HL-60 (cell line): ENCODE data around the gene DNAH2.
A peak's percentile ranks its signal among the peaks of the same experiment; 100 is the strongest.

Source experiments
- DNase-seq, 2 experiments: peaks; one replicate each; pipeline ENCODE4 v3.0.0-alpha.2; 2010 to 2020; ENCODE audit warnings: low read depth in 1 of 2, low spot score in 1 of 2
- H3K27ac ChIP-seq: fragments of 250-450 bp; sonication (Bioruptor Pico); replicated peaks from 2 replicates; pipeline ENCODE4 v1.5.1; 2020; ENCODE audit warnings: mild to moderate bottlenecking, moderate library complexity
- H3K27me3 ChIP-seq: fragments of 250-450 bp; sonication (Bioruptor Pico); 2 replicates; pipeline ENCODE4 v1.5.1; 2021; ENCODE audit warnings: mild to moderate bottlenecking, moderate library complexity; ENCODE audit not compliant: insufficient read depth, poor library complexity, severe bottlenecking
- H3K4me3 ChIP-seq: replicated peaks from 2 replicates; pipeline ENCODE4 v1.5.1; 2011; ENCODE audit warnings: mild to moderate bottlenecking, control low read depth, low read length; ENCODE audit not compliant: insufficient read depth
- GABPA ChIP-seq: IDR thresholded peaks from 2 replicates; pipeline ENCODE4 v1.6.1; 2012; ENCODE audit warnings: low read depth
- POLR2AphosphoS5 ChIP-seq: IDR thresholded peaks from 2 replicates; pipeline ENCODE4 v1.6.1; 2012; ENCODE audit warnings: low read depth
- SPI1 ChIP-seq: IDR thresholded peaks from 2 replicates; pipeline ENCODE4 v1.6.1; 2012; ENCODE audit warnings: low read depth, mild to moderate bottlenecking, borderline replicate concordance
- TF ChIP-seq, protein P1 (sequence below): IDR thresholded peaks from one replicate; pipeline ENCODE4 v1.5.1; 2011; ENCODE audit warnings: low read length, control low read depth, inconsistent platforms; ENCODE audit not compliant: insufficient read depth
- TF ChIP-seq, protein P2 (sequence below): IDR thresholded peaks from 2 replicates; pipeline ENCODE4 v1.6.1; 2012; ENCODE audit warnings: low read depth; ENCODE audit not compliant: insufficient replicate concordance

The DNAH2 gene

DNA sequence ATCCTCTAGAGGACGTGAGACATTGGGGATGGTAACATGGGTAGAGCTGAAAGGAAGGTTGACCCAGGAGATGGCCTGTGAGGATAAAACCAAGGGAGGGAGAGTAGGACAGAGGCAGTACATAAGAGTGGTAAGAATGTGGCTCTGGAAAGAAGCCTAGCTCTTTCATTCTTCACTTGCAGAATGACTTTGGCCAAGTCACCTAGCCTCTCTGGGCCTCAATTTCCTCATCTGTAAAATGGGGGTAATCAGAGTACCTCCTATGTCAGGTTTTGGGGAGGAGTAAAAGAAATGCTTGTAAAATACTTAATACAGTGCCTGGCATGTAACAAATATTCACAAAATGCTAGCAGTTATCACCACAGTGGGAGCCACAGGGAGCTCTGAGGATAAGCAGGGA, 123.3 kb downstream of the DNAH2 start:
- Histone ChIP-seq H3K4me3 (peak overlapping the region; percentile 56), H3K27ac (peak overlapping the region; percentile 95), H3K27me3 (no peaks in the 10 kb centered on the region)
- no peak for TF ChIP-seq GABPA
- TF ChIP-seq, protein P1, sequence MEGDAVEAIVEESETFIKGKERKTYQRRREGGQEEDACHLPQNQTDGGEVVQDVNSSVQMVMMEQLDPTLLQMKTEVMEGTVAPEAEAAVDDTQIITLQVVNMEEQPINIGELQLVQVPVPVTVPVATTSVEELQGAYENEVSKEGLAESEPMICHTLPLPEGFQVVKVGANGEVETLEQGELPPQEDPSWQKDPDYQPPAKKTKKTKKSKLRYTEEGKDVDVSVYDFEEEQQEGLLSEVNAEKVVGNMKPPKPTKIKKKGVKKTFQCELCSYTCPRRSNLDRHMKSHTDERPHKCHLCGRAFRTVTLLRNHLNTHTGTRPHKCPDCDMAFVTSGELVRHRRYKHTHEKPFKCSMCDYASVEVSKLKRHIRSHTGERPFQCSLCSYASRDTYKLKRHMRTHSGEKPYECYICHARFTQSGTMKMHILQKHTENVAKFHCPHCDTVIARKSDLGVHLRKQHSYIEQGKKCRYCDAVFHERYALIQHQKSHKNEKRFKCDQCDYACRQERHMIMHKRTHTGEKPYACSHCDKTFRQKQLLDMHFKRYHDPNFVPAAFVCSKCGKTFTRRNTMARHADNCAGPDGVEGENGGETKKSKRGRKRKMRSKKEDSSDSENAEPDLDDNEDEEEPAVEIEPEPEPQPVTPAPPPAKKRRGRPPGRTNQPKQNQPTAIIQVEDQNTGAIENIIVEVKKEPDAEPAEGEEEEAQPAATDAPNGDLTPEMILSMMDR = no peak
- TF ChIP-seq, protein P2, sequence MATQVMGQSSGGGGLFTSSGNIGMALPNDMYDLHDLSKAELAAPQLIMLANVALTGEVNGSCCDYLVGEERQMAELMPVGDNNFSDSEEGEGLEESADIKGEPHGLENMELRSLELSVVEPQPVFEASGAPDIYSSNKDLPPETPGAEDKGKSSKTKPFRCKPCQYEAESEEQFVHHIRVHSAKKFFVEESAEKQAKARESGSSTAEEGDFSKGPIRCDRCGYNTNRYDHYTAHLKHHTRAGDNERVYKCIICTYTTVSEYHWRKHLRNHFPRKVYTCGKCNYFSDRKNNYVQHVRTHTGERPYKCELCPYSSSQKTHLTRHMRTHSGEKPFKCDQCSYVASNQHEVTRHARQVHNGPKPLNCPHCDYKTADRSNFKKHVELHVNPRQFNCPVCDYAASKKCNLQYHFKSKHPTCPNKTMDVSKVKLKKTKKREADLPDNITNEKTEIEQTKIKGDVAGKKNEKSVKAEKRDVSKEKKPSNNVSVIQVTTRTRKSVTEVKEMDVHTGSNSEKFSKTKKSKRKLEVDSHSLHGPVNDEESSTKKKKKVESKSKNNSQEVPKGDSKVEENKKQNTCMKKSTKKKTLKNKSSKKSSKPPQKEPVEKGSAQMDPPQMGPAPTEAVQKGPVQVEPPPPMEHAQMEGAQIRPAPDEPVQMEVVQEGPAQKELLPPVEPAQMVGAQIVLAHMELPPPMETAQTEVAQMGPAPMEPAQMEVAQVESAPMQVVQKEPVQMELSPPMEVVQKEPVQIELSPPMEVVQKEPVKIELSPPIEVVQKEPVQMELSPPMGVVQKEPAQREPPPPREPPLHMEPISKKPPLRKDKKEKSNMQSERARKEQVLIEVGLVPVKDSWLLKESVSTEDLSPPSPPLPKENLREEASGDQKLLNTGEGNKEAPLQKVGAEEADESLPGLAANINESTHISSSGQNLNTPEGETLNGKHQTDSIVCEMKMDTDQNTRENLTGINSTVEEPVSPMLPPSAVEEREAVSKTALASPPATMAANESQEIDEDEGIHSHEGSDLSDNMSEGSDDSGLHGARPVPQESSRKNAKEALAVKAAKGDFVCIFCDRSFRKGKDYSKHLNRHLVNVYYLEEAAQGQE = no peak
- no peak for TF ChIP-seq SPI1
- TF ChIP-seq POLR2AphosphoS5 = no peak
- DNase-seq = no peak

DNA sequence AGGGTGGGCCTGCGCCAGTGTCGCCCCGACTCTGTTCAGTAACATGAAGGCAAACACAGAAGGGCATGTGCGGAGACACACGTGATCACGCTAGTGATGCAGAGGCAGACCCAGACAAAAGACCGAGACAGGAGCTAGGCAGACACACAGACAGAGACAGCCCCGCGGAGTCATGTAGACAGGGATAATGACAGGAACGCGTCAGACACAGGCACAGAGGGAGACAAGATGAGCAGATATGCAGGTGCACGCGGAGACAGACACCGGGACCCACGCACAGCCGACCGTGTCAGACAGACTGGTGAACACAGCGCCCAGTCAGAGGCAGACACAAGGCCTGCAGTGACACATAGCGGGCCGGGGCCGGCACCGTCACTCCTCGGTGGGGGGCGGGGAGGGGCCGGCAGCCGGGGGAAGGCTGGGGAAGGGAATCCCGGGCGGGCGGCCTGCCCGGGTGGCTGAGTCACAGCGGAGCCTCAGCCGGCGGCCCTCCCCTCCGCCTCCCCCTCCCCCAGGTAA, 123.9 kb downstream of the DNAH2 start:
- H3K4me3 ChIP-seq = peak overlapping the region; percentile 56
- peak overlapping the region; percentile 95 for H3K27ac ChIP-seq
- H3K27me3 ChIP-seq = no peaks in the 10 kb centered on the region
- TF ChIP-seq GABPA (no peak), POLR2AphosphoS5 (0 out of 2 replicates have a peak, but pooled peaks have one; percentile 7)
- DNase-seq = peak in 1 of 2 experiments; percentile 63

DNA sequence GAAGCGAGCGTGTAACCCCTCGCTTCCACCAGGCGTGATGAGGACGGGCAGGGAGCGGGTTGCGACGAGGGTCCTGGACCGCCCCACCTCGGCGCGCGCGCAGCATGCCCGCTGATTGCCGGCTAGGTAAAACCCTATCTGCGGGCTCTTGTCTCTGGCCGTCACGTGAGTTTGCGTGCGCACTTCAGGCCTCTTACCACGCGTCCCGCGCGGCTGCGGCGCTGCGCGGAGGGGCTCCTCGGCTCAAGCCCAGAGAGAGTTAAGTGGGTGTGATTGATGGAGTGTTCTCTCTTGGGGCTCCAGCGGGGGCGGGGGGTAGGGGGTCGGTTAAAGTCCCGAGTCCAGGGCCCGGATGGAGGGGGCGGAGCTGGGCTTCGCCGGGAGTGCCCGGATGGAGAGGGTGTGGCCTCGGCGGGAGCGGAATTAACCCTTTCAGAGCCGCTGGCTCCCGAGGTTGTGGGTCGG, 124.4 kb downstream of the DNAH2 start:
- H3K27me3 ChIP-seq = no peaks in the 10 kb centered on the region
- TF ChIP-seq, protein P1 = no peak
- TF ChIP-seq POLR2AphosphoS5 (no peak), GABPA (no peak), SPI1 (no peak)
- TF ChIP-seq, protein P2 = no peak
- DNase-seq = peak in 1 of 2 experiments; percentile 65
- peak overlapping the region; percentile 95 for H3K27ac ChIP-seq
- peak overlapping the region; percentile 56 for H3K4me3 ChIP-seq

DNA sequence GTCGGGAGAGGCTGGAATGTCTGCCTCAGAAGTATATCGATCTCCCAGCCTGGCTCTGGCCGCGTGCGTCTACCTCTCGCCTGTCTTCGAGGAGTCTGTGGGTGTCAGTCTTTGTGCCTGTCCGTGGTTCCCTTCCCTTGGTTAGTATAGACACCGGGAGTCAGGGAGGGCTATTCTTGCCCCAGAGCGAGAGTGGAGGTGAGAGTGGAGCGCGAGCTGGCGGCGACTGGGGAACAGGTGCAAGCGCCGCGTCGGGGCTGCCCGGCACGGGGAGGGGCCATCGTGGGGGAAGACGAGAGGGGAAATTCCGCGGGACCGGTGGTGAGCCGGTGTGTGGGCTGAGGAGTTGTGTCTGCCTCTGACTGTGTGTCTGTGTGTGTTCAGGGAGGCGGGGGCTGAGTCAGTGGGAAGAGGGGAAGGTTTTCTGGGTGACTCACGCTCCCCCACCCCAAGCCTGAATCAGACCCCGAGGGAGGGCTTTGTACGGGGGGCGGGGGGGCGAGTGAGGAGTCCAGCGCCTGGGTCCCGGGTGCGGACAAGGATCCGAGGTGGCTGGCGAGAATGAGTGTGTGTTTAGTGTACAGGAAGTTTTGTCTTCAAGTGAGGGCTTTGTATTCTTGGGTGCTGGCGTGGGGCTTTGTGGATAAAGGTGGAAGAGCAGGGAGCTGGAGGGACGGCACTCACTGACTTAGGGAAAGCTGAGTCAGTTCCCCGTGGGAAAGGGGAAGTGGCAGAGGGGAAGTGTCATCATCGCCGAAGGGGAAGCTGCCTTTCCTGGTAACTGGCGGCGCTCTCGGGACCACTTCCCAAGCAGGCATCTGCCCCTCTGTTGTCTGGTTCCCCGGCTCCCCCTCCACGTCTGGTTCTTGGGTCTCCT, 125.1 kb downstream of the DNAH2 start:
- no peaks in the 10 kb centered on the region for H3K27me3 ChIP-seq
- peak; percentile 80 to 85 for DNase-seq
- H3K4me3 ChIP-seq = peak overlapping the region; percentile 56
- TF ChIP-seq GABPA = no peak
- TF ChIP-seq, protein P1 = no peak
- TF ChIP-seq POLR2AphosphoS5 = peak; percentile 36; the same call in 1 of the 2 replicates
- TF ChIP-seq, protein P2 = no peak
- TF ChIP-seq SPI1 = peak; percentile 97
- peak overlapping the region; percentile 95 for H3K27ac ChIP-seq
